GM19099 (cell line): ENCODE results near the gene ZGLP1.

Experiments used
- POLR2A ChIP-seq: IDR thresholded peaks from 3 replicates; pipeline ENCODE4 v1.6.1; 2011; ENCODE audit warnings: low read depth; ENCODE audit not compliant: insufficient read length; ENCODE audit errors: extremely low read depth

Gene ZGLP1

GRCh38 chr19:10291554-10292205 is 17.9 kb downstream of the ZGLP1 start:
- no peak for TF ChIP-seq POLR2A

DNA sequence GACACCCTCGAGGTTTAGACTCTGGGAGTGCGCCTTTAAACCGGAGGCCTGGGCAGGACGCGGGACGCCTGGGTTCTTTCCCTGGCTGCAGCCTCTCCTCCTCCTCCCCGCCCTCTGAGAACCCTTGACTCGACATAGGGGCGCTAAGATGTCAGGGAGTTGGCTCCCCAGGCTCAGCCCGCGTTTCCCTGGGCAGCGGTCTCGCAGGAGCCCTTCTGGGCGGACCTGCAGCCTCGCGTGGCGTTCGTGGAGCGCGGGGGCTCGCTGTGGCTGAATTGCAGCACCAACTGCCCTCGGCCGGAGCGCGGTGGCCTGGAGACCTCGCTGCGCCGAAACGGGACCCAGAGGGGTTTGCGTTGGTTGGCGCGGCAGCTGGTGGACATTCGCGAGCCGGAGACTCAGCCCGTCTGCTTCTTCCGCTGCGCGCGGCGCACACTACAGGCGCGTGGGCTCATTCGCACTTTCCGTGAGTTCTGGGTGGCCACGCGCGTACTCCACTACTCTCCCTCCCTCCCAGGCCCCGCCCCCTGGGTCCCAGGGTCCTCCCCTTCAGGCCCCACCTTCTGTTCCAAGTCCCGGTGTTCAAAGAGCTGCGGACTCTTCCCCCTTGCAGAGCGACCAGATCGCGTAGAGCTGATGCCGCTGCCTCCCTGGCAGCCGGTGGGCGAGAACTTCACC is 18.6 kb downstream of the ZGLP1 start:
- TF ChIP-seq POLR2A = no peak

GRCh38 chr19:10290357-10290875 is 19.2 kb downstream of the ZGLP1 start:
- TF ChIP-seq POLR2A = no peak

- no peak for TF ChIP-seq POLR2A
Observed at GRCh38 chr19:10289836-10290356, 19.7 kb downstream of the ZGLP1 start, which contains the start of gene ICAM5. ICAM5 (plus strand) TSS chr19:10289952; CDS start chr19:10290044, 92 bp downstream.

DNA sequence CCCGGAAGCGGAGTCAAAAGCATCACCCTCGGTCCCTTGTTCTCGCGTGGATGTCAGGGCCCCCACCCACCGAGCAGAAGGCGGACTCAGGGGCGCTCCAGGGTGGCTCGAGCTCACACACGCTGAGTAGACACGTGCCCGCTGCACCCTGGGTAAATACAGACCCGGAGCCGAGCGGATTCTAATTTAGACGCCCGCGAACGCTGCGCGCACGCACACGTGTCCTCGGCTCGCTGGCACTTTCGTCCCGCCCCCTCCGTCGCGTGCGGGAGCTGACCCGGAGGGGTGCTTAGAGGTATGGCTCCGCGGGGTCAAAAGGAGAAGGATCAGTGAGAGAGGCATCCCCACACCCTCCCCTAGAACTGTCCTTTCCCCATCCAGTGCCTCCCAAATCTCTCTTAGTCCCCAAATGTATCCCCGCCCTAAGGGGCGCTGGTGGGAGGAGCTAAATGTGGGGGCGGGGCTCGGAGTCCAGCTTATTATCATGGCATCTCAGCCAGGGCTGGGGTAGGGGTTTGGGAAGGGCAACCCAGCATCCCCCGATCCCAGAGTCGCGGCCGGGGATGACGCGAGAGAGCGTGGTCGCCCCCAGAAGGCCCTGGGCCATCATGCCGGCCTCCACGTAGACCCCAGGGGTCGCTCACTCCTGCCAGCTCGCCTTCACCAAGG is 20.3 kb downstream of the ZGLP1 start:
- peak; percentile 47 for TF ChIP-seq POLR2A

DNA sequence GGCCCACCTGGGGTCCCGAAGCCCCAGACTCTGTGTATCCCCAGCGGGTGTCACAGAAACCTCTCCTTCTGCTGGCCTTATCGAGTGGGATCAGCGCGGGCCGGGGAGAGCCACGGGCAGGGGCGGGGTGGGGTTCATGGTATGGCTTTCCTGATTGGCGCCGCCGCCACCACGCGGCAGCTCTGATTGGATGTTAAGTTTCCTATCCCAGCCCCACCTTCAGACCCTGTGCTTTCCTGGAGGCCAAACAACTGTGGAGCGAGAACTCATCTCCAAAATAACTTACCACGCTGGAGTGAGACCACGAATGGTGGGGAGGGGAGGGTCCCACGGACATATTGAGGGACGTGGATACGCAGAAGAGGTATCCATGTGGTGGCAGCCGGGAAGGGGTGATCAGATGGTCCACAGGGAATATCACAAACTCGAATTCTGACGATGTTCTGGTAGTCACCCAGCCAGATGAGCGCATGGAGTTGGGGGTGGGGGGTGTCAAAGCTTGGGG is 20.9 kb downstream of the ZGLP1 start:
- TF ChIP-seq POLR2A = no peak

GRCh38 chr19:10286803-10287737 is 22.5 kb downstream of the ZGLP1 start, which contains the start of gene ICAM4:
ICAM4 (plus strand) TSS chr19:10286955; CDS start chr19:10287013, 58 bp downstream.
- TF ChIP-seq POLR2A = peak; percentile 17

DNA sequence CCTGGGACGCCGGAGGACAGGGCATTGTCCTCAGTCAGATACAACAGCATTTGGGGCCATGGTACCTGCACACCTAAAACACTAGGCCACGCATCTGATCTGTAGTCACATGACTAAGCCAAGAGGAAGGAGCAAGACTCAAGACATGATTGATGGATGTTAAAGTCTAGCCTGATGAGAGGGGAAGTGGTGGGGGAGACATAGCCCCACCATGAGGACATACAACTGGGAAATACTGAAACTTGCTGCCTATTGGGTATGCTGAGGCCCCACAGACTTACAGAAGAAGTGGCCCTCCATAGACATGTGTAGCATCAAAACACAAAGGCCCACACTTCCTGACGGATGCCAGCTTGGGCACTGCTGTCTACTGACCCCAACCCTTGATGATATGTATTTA is 24.2 kb downstream of the ZGLP1 start:
- TF ChIP-seq POLR2A = no peak

GRCh38 chr19:10284960-10285278 is 24.7 kb downstream of the ZGLP1 start:
- TF ChIP-seq POLR2A = no peak

GRCh38 chr19:10284065-10284959 is 25.3 kb downstream of the ZGLP1 start:
- peak; percentile 34 for TF ChIP-seq POLR2A

- TF ChIP-seq POLR2A = no peak
Observed at GRCh38 chr19:10283301-10284064, 26.1 kb downstream of the ZGLP1 start.

DNA sequence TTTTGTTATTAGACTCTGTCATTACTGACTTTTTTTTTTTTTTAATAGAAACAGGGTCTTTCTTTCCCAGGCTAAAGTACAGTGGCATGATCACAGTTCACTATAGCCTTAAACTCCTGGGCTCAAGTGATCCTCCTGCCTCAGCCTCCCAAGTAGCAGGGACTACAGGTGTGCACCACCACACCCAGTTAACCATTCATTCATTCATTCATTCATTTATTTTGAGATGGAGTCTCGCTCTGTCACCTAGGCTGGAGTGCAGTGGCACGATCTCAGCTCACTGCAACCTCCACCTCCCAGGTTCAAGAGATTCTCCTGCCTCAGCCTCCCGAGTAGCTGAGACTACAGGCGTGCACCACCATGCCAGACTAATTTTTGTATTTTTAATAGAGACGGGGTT is 27.6 kb downstream of the ZGLP1 start:
- peak; percentile 18 for TF ChIP-seq POLR2A
